ENCODE data around the gene NSMF.

The NSMF gene

GRCh38 chr9:137497921-137498719, 39.0 kb upstream of the NSMF start:
- TF ChIP-seq CTCF (IDR thresholded peaks at IDR 0.05; ENCODE audit: low read depth, low read length): no peak
- no peak for TF ChIP-seq EZH2phosphoT487 (IDR thresholded peaks at IDR 0.05; ENCODE audit: low read depth)
- Histone ChIP-seq H3K9me3 (ENCODE audit: insufficient read depth, low read length) (no peaks in the 10 kb centered on the region), H2AFZ (ENCODE audit: low read depth, low read length) (no peak overlapping the region), H3K79me2 (ENCODE audit: low read length) (no peaks in the 10 kb centered on the region), H3K27ac (ENCODE audit: low read length) (no peak overlapping the region), H3K9ac (ENCODE audit: low read length) (no peak overlapping the region), H3K4me3 (ENCODE audit: low read length) (no peak overlapping the region), H4K20me1 (ENCODE audit: insufficient read depth, low read length) (no peaks in the 10 kb centered on the region), H3K4me1 (ENCODE audit: low read length) (no peaks in the 10 kb centered on the region), H3K4me2 (ENCODE audit: low read length) (no peak overlapping the region), H3K36me3 (replicated peaks; ENCODE audit: low read depth, low read length) (no peaks in the 10 kb centered on the region), H3K27me3 (ENCODE audit: low read depth, low read length) (no peaks in the 10 kb centered on the region)

- Histone ChIP-seq H2AFZ (ENCODE audit: low read depth, low read length) (no peak overlapping the region), H3K36me3 (replicated peaks; ENCODE audit: low read depth, low read length) (no peaks in the 10 kb centered on the region), H3K9ac (ENCODE audit: low read length) (no peak overlapping the region), H3K4me2 (ENCODE audit: low read length) (no peak overlapping the region), H4K20me1 (ENCODE audit: insufficient read depth, low read length) (no peaks in the 10 kb centered on the region), H3K9me3 (ENCODE audit: insufficient read depth, low read length) (no peaks in the 10 kb centered on the region), H3K4me1 (ENCODE audit: low read length) (no peaks in the 10 kb centered on the region), H3K27ac (ENCODE audit: low read length) (no peak overlapping the region), H3K4me3 (ENCODE audit: low read length) (no peak overlapping the region), H3K27me3 (ENCODE audit: low read depth, low read length) (no peaks in the 10 kb centered on the region), H3K79me2 (ENCODE audit: low read length) (no peaks in the 10 kb centered on the region)
- TF ChIP-seq EZH2phosphoT487 (IDR thresholded peaks at IDR 0.05; ENCODE audit: low read depth) (no peak), CTCF (IDR thresholded peaks at IDR 0.05; ENCODE audit: low read depth, low read length) (no peak)
Observed at GRCh38 chr9:137496601-137497375, 37.7 kb upstream of the NSMF start.

GRCh38 chr9:137494550-137495351, 35.6 kb upstream of the NSMF start:
- Histone ChIP-seq H3K36me3 (replicated peaks; ENCODE audit: low read depth, low read length) (no peaks in the 10 kb centered on the region), H2AFZ (ENCODE audit: low read depth, low read length) (no peak overlapping the region), H3K4me2 (ENCODE audit: low read length) (no peak overlapping the region), H4K20me1 (ENCODE audit: insufficient read depth, low read length) (no peaks in the 10 kb centered on the region), H3K4me3 (ENCODE audit: low read length) (no peak overlapping the region), H3K27ac (ENCODE audit: low read length) (no peak overlapping the region), H3K9me3 (ENCODE audit: insufficient read depth, low read length) (no peaks in the 10 kb centered on the region), H3K79me2 (ENCODE audit: low read length) (no peaks in the 10 kb centered on the region), H3K4me1 (ENCODE audit: low read length) (no peaks in the 10 kb centered on the region), H3K27me3 (ENCODE audit: low read depth, low read length) (no peaks in the 10 kb centered on the region), H3K9ac (ENCODE audit: low read length) (no peak overlapping the region)
- no peak for TF ChIP-seq EZH2phosphoT487 (IDR thresholded peaks at IDR 0.05; ENCODE audit: low read depth)
- no peak for TF ChIP-seq CTCF (IDR thresholded peaks at IDR 0.05; ENCODE audit: low read depth, low read length)
